C4-2B (cell line): ENCODE results near the gene GRK5.

Experiments used
- ZFX ChIP-seq: fragments of 450-650 bp; IDR thresholded peaks from 2 replicates; pipeline ENCODE4 v1.6.1; 2017
- TF ChIP-seq, protein P1 (sequence below): fragments of 450-650 bp; conservative IDR thresholded peaks from 2 replicates; pipeline ENCODE4 v1.5.1; 2017; ENCODE audit warnings: mild to moderate bottlenecking

GRCh38 chr10:119399466-119399865, 192.1 kb downstream of the GRK5 start:
- TF ChIP-seq, protein P1, sequence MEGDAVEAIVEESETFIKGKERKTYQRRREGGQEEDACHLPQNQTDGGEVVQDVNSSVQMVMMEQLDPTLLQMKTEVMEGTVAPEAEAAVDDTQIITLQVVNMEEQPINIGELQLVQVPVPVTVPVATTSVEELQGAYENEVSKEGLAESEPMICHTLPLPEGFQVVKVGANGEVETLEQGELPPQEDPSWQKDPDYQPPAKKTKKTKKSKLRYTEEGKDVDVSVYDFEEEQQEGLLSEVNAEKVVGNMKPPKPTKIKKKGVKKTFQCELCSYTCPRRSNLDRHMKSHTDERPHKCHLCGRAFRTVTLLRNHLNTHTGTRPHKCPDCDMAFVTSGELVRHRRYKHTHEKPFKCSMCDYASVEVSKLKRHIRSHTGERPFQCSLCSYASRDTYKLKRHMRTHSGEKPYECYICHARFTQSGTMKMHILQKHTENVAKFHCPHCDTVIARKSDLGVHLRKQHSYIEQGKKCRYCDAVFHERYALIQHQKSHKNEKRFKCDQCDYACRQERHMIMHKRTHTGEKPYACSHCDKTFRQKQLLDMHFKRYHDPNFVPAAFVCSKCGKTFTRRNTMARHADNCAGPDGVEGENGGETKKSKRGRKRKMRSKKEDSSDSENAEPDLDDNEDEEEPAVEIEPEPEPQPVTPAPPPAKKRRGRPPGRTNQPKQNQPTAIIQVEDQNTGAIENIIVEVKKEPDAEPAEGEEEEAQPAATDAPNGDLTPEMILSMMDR = no peak
- TF ChIP-seq ZFX = no peak
